Neural cell (in vitro differentiated cells): ENCODE measurements around the gene CCDC68. TPM values are rescaled to one million over a fixed set of nuclear protein-coding genes. Genes with fewer than 3 reads are reported as not detected.
"Not testable (repeated sequence)": the region's sequence is repeated elsewhere in the genome, so short reads cannot be mapped to it uniquely, and the experiment has no call there.

Experiments used
- H2AFZ ChIP-seq: fragments of 200-600, 300-800 bp; sonication (generic), shearing (Covaris generic); 2 replicates; pipeline ENCODE4 v1.6.0; 2014; ENCODE audit warnings: low read depth, mild to moderate bottlenecking, antibody characterized with exemption, low read length, moderate library complexity
- H3F3A ChIP-seq: fragments of 200-600 bp; shearing (Covaris generic); 2 replicates; pipeline ENCODE4 v1.6.1; 2016; ENCODE audit warnings: mild to moderate bottlenecking, moderate library complexity, mixed read lengths, antibody characterized with exemption, low read length; ENCODE audit not compliant: insufficient read depth, poor library complexity, severe bottlenecking
- H3K27ac ChIP-seq: fragments of 200-600, 300-800 bp; sonication (generic), shearing (Covaris generic); 2 replicates; pipeline ENCODE4 v1.5.1; 2014; ENCODE audit warnings: mild to moderate bottlenecking, low read length, moderate library complexity
- H3K27me3 ChIP-seq: fragments of 300-800, 200-600 bp; sonication (generic), shearing (Covaris generic); 2 replicates; pipeline ENCODE4 v1.6.0; 2014; ENCODE audit warnings: mild to moderate bottlenecking, low read depth, low read length, moderate library complexity; ENCODE audit not compliant: insufficient read depth
- H3K36me3 ChIP-seq: fragments of 300-800, 200-600 bp; sonication (generic), shearing (Covaris generic); 2 replicates; pipeline ENCODE4 v1.5.1; 2014; ENCODE audit warnings: mild to moderate bottlenecking, antibody characterized with exemption, low read length, moderate library complexity; ENCODE audit not compliant: insufficient read depth
- H3K4me2 ChIP-seq: fragments of 300-800, 200-600 bp; sonication (generic), shearing (Covaris generic); 2 replicates; pipeline ENCODE4 v1.6.0; 2014; ENCODE audit warnings: mild to moderate bottlenecking, low read length
- H3K4me3 ChIP-seq: fragments of 300-800, 200-600 bp; sonication (generic), shearing (Covaris generic); 2 replicates; pipeline ENCODE4 v1.5.1; 2014; ENCODE audit warnings: mild to moderate bottlenecking, low read length, moderate library complexity
- H3K79me2 ChIP-seq: fragments of 200-600 bp; shearing (Covaris generic); replicated peaks from 2 replicates; pipeline ENCODE4 v1.6.0; 2014; ENCODE audit warnings: mild to moderate bottlenecking, low read length, moderate library complexity; ENCODE audit not compliant: insufficient read depth
- H3K9ac ChIP-seq: fragments of 300-800, 200-600 bp; sonication (generic), shearing (Covaris generic); 2 replicates; pipeline ENCODE4 v1.6.1; 2016; ENCODE audit warnings: mild to moderate bottlenecking, low read length, mixed read lengths
- H3K9me2 ChIP-seq: fragments of 200-600 bp; shearing (Covaris generic); 2 replicates; pipeline ENCODE4 v1.6.1; 2016; ENCODE audit warnings: mild to moderate bottlenecking, low read length, mixed read lengths; ENCODE audit not compliant: insufficient read depth
- H3K9me3 ChIP-seq: fragments of 200-600, 300-800 bp; sonication (generic), shearing (Covaris generic); 2 replicates; pipeline ENCODE4 v1.6.1; 2016; ENCODE audit warnings: mild to moderate bottlenecking, mixed run types, low read length, moderate library complexity, mixed read lengths
- H4K20me1 ChIP-seq: fragments of 200-600 bp; shearing (Covaris generic); 2 replicates; pipeline ENCODE4 v1.6.1; 2016; ENCODE audit warnings: mild to moderate bottlenecking, mixed run types; ENCODE audit not compliant: insufficient read depth
- CTCF ChIP-seq: fragments of 450-650 bp; IDR thresholded peaks from 2 replicates; pipeline ENCODE4 v1.5.1; 2014; ENCODE audit warnings: antibody characterized with exemption, mild to moderate bottlenecking, moderate library complexity; ENCODE audit not compliant: poor library complexity, severe bottlenecking
- EP300 ChIP-seq: fragments of 450-650 bp; conservative IDR thresholded peaks from 2 replicates; pipeline ENCODE4 v1.6.1; 2014; ENCODE audit warnings: antibody characterized with exemption, mild to moderate bottlenecking, moderate library complexity; ENCODE audit not compliant: poor library complexity, severe bottlenecking
- POLR2AphosphoS5 ChIP-seq: IDR thresholded peaks from 2 replicates; pipeline ENCODE4 v1.6.1; 2012
- RAD21 ChIP-seq: fragments of 450-650 bp; conservative IDR thresholded peaks from 2 replicates; pipeline ENCODE4 v1.6.1; 2014; ENCODE audit warnings: antibody characterized with exemption, mild to moderate bottlenecking, moderate library complexity
- SMC3 ChIP-seq: fragments of 450-650 bp; conservative IDR thresholded peaks from 2 replicates; pipeline ENCODE4 v1.6.1; 2014; ENCODE audit warnings: antibody characterized with exemption, mild to moderate bottlenecking, moderate library complexity; ENCODE audit not compliant: poor library complexity
- TAF1 ChIP-seq: IDR thresholded peaks from 2 replicates; pipeline ENCODE4 v1.6.1; 2012; ENCODE audit warnings: low read depth
- polyA plus RNA-seq: library from polyadenylated mRNA; depleted of rRNA; stranded (reverse); fragments of >200 nt; gene quantifications from 2 replicates; pipeline ENCODE4 v1.2.3, GENCODE V29; 2014
- TF ChIP-seq, protein P1 (sequence below): IDR thresholded peaks from 2 replicates; pipeline ENCODE4 v1.6.1; 2012; ENCODE audit warnings: borderline replicate concordance

The CCDC68 gene
- polyA plus RNA-seq, 1 donor from 2014 or later: 0.30 TPM

DNA sequence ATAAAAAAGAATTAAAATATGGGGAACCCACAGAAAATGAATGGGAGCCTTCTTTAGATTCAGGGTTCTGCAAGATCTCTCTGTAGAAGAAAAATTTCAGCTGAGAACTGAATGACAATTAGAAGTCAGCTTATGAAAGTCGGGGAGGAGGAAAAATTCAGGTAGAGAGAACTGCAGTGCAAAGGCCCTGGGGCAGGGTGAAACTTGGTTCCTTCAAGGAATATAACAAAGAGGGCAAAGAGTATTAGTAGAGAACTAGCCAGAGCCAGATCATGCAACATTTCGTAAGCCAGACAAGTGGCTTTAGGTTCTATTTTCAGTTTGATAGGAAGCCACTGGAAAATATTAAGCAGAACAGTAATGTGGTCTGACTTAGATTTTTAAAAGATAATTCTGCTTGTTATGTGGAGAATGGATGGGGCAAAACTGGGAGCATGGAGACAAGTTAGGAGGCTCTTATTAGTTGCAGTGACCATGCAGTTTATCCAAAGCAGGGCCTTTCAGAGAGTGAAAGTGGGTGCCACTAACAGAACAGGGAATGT is 103.1 kb downstream of the CCDC68 start:
- Histone ChIP-seq H3F3A (no peaks in the 10 kb centered on the region), H3K36me3 (no peaks in the 10 kb centered on the region), H3K9me3 (no peaks in the 10 kb centered on the region), H3K27me3 (no peaks in the 10 kb centered on the region), H3K4me3 (no peak overlapping the region), H4K20me1 (no peaks in the 10 kb centered on the region), H3K9me2 (no peaks in the 10 kb centered on the region), H3K9ac (no peak overlapping the region), H3K4me2 (no peak overlapping the region), H3K27ac (no peak overlapping the region), H3K79me2 (no peaks in the 10 kb centered on the region), H2AFZ (no peak overlapping the region)
- TF ChIP-seq POLR2AphosphoS5: no peak
- TF ChIP-seq SMC3: no peak

GRCh38 chr18:54855050-54855449 is 104.2 kb downstream of the CCDC68 start:
- H3K9ac ChIP-seq, H3K4me3 ChIP-seq, H3K36me3 ChIP-seq, H3K9me3 ChIP-seq, H3K79me2 ChIP-seq, H3K27ac ChIP-seq, H2AFZ ChIP-seq, H3K27me3 ChIP-seq, H3F3A ChIP-seq, H3K9me2 ChIP-seq, H3K4me2 ChIP-seq, H4K20me1 ChIP-seq: not testable (repeated sequence)

DNA sequence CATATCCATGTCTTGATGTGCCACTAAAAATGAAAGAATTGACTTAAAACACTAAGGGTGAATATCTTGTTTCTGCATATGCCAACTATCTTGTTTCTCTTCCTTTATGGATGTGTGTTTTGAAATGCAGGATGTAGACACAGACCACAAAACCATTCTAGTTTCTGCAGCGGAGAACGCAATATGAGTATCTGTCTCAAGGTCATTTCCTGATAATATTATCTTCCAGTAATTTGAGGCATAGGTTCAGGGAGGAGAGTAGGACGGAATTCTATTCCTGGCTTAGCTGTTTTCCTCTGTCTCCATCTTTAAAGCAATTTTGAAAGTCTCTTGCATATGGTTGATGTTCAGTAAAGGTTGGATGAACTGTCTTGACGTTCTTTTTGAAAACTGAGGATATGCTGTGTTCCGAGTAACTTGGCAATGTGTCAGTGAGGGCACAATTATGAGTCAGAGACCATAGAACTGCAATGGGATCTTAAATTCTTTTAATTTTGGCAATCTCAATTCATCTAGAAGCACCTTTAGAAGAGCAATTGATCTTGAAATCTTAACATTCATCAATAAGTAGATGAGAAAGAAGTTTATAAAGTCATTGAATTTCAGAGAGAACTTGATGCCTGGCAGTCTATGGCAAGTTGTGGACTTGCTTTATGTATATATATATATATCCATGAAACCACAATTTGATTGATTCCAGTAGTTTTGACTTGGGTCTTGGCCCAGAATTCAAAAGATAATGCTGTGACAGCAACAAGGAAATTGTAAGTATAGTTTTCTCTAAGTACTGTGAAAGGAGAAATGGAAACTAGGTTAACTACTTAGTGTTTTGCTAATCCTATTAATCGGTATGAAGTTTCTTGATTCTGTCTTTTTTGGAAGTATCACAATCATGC is 106.2 kb downstream of the CCDC68 start:
- no peak overlapping the region for H3K4me2 ChIP-seq
- H3K4me3 ChIP-seq: no peak overlapping the region
- no peak overlapping the region for H3K27ac ChIP-seq
- H3K36me3 ChIP-seq: no peaks in the 10 kb centered on the region
- H3K9me3 ChIP-seq: no peaks in the 10 kb centered on the region
- no peaks in the 10 kb centered on the region for H3K79me2 ChIP-seq
- no peaks in the 10 kb centered on the region for H3F3A ChIP-seq
- TF ChIP-seq POLR2AphosphoS5 (no peak), TAF1 (no peak), RAD21 (no peak), CTCF (no peak), SMC3 (no peak), EP300 (no peak)
- TF ChIP-seq, protein P1, sequence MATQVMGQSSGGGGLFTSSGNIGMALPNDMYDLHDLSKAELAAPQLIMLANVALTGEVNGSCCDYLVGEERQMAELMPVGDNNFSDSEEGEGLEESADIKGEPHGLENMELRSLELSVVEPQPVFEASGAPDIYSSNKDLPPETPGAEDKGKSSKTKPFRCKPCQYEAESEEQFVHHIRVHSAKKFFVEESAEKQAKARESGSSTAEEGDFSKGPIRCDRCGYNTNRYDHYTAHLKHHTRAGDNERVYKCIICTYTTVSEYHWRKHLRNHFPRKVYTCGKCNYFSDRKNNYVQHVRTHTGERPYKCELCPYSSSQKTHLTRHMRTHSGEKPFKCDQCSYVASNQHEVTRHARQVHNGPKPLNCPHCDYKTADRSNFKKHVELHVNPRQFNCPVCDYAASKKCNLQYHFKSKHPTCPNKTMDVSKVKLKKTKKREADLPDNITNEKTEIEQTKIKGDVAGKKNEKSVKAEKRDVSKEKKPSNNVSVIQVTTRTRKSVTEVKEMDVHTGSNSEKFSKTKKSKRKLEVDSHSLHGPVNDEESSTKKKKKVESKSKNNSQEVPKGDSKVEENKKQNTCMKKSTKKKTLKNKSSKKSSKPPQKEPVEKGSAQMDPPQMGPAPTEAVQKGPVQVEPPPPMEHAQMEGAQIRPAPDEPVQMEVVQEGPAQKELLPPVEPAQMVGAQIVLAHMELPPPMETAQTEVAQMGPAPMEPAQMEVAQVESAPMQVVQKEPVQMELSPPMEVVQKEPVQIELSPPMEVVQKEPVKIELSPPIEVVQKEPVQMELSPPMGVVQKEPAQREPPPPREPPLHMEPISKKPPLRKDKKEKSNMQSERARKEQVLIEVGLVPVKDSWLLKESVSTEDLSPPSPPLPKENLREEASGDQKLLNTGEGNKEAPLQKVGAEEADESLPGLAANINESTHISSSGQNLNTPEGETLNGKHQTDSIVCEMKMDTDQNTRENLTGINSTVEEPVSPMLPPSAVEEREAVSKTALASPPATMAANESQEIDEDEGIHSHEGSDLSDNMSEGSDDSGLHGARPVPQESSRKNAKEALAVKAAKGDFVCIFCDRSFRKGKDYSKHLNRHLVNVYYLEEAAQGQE: no peak
- H2AFZ ChIP-seq: no peak overlapping the region
- no peaks in the 10 kb centered on the region for H3K9me2 ChIP-seq
- H4K20me1 ChIP-seq: no peaks in the 10 kb centered on the region
- H3K27me3 ChIP-seq: no peaks in the 10 kb centered on the region
- H3K9ac ChIP-seq: no peak overlapping the region

Other genes with a start within 250 kb of the CCDC68 start
- gene RAB27B, start 131.0 kb downstream of the CCDC68 start, polyA plus RNA-seq: 37.3 and 53.4 TPM in 2 replicates